ENCODE measurements around the gene NR6A1.
"Not testable (repeated sequence)": the region's sequence is repeated elsewhere in the genome, so short reads cannot be mapped to it uniquely, and the experiment has no call there.

NR6A1 gene

DNA sequence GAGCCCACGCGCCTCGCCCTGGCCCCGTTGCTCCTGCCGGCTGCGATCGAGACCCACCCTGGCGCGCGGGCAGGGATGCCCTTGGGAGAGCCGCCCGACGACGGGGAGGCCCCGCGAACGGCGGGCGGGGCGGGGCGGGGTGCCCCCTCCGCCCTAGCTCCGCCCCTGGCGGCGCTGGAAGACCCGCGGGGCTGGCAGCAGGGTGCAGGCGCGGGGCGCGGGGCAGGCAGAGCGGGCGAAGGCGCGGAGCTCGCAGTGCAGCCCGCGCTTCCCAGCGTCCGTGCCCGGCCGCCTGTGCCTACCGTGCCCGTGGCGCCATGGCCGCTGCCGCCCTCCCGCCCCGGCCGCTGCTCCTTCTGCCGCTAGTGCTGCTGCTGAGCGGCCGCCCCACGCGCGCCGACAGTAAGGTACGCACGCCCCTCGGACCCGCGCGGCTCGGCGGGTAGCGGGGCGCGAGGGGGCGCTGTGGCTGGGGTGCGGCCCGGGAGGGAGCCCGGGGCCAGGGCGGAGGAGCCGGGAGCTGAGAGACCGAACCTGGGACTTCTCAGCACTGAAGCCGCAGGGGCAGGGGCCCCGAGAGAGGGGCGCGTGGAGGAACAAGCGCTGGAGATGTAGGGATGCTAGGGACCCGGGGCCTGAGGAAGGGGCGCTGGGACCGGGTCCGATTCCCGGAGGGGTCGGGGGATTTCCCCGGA is 6.0 kb upstream of the NR6A1 start, which contains the start of gene OLFML2A:
Gene OLFML2A (plus strand): TSS at position 180 of the 695 bp plus-strand sequence. CDS start 138 bp downstream, at position 318.
- peak in 1 of 3 donors; percentile 8 for DNase-seq (ENCODE audit: low read depth in 3 of 3)

DNA sequence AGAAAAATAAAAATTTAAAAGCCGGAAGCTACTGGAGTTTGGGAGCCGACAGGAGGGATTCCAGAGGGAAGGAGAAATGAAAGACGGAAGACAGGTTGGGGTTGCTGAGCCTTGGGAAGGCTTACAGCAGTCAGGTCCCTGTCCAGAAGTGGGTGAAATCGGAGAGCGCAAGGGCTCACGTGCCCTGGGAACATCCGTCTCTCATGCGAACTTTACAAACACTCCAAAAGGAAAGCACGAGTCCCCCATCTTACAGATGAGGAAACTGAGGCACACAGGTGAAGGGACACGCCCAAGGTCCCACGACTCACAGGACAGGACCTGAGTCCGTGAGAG is 5.5 kb upstream of the NR6A1 start:
- DNase-seq (ENCODE audit: low read depth in 3 of 3), result no peak

DNA sequence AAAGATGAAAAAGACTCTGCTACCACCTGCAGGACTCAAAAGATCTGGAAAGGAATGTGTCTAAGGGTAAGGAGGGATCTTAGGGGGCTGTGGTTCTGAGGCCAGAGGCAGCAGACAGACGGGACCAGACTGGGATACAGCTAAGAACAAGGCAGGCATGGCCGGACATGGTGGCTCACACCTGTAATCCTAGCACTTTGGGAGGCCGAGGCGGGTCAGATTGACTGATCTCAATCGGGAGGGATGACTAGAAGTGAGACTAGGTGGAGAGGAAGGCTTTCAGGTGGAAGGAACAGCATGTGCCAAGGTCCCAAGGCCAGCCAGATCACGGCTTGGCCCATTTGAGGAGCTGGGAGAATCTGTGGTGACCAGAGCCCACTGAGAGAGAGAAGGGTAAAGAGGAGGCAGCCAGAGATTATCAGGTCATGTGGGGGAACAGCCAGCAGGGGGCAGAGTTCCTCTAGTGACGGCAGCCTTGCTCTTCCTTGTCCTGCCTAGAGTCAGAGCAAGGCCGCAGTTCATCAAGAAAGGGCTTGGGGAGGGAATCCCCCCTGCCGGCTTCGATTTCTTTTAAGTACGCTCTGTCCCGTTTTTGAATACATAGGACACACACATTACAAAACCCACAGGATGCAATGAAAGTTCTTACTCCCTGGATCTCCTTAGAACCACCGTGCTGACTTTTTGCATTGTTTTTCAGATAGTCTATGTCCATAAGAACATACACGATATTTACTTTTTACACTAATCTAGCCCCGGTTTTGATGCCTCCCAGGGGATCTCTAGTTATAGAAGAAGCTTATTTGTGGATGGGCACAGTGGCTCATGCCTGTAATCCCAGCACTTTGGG is 3.2 kb upstream of the NR6A1 start:
- DNase-seq (ENCODE audit: low read depth in 3 of 3), result peak; percentile 67 to 81 (median 78)

DNA sequence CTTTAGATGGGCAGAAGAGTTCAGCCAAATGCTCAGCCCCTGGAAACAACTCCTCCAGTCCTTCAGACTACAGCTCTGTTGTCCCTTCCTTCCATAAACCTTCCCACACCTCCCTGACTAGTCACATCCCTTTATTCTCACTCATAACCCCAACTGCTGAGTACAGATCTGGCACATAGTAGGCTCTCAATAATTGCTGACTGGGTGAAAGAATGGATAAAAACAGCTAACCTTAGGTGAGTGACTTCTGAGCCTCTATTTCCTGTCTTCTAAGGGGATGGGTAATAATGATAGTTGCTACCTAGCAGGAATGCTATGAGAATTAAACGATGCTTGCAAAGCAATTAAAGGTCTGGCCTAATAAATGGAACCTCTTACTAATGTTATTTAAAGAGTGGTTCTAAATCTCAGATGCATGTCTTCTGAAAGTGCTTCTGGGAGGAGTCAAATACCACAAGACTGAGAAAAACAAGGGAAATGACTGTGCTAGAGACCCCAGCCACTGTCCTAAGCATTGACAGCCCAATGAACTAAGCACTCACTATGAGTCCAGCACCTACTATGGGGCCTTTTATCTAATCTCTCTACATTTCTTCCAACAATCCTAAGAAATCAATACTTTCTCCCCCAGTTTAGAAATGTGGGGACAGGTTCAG is 2.5 kb upstream of the NR6A1 start:
- no peak for DNase-seq (ENCODE audit: low read depth in 3 of 3)

DNA sequence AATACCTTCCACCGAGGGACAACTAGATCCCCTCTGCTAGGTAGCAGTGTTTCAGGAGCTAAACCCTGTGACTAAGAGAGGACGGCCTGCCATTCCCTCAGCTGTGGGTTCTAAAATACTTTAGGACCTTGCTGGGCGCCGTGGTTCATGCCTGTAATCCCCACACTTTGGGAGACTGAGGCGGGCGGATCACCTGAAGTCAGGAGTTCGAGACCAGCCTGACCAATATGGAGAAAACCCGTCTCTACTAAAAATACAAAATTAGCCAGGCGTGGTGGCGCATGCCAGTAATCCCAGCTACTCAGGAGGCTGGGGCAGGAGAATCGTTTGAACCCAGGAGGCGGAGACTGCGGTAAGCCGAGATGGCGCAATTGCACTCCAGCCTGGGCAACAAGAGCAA is 1.8 kb upstream of the NR6A1 start:
- DNase-seq (ENCODE audit: low read depth in 3 of 3), result not testable (repeated sequence)

DNA sequence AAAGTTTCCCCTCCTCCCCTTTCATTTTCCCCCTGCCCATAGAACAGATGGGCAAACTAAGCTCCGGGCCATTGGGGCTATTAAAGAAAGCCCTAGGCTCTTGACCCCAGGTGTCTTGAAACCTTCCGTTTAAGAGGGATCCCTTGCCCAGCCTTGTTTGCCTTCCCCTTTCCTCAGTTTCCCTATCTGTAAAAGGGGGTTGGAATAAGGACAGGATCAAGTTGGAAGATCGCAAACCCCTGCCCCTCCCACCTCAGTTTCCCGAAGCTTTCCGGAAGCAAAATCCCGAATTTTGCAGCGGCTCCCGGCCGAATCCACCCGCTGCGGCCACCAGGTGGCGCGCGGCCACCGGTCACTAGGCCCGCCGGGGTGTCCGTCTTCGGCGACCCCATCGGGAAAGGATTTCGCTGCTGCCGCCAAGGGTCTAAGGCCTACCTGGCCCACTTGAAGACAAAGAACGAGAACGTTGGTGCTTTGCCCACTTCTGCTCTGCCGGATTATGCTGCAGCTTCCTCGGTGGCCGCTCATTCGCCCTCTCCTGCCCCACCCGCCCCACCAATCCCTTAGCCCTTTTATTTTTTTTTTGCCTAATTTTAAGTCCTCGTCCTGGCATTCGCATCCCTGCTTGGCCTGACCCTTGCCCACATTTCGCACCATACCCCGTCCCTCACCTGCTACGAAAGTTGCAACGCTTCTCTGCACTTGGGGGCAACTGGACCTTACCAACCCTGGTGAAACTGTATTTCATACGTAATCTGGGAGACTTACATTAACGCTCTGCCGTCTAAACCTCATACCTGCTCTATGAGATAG is 962 bp upstream of the NR6A1 start:
- no peak for DNase-seq (ENCODE audit: low read depth in 3 of 3)

DNA sequence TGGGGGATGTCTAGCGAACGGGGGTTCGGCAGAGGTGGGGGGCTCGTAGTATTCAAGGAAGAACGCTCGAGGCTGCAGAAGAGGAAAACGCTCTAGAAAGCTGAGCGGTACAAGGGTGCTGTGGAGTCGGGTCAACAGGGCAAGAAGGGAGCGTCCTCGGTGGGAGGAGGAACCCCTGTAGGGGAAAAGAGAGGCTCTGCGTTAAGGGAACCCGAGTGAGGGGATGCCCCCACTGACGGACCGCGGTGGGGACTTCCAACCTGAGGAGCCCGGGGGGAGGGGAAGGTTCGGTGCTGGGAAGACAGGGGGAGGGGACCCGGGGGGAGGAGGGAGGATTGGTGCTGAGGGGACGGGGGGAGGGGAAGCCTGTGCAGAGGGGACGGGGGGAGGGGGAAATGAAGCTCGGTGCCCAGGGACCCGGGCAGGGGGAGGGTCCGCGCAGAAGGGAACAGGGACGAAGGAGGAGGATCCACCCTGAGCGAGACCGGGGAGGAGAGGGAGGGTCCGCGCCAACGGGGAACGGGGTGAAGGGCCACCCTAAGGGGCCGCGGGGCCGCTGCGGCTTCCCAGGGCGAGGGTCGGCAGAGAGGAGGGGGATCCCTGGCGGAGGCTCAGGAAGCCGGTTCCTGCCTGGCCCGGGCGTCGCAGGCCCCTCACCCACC is 621 bp downstream of the NR6A1 start:
- DNase-seq (ENCODE audit: low read depth in 3 of 3), result no peak

DNA sequence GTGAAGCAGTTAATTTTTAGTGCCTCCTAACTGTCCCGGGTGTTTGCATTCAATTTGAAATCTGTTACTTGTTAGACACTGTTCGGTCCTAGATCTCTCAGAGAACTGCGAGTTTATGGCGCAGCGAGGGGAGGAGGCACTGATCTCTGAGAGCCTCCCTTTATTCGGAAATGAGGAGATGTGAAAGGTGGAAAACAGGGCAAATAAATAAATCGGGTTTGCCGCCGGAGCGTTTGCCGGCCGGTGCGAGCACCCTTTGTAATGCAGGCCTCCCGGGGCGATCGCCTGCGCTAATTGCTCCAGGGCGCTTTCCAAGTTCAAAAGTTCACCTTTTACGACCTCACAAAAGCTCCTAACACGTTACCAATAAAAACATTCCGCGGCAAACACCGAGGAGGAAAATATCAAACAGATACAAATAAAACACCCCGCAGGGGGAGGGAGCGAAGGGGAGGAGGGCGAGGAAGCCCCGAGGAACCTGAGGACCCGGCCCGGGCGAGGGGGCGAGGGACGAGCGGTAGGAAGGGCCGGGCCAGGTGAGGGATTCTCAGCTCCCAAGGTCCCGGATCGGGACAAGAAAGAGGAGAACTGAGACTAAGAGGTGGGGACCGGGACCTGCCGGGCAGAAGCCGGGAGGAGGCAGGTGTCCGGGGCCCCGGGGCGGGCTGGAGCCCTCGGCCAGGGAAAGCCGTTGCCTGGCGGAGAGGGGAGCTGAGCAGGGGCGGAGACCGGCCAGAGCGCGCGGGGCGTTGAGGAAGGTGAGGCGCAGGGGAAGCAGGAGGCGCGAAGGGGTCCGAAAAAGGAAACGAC is 1.4 kb downstream of the NR6A1 start:
- no peak for DNase-seq (ENCODE audit: low read depth in 3 of 3)

DNA sequence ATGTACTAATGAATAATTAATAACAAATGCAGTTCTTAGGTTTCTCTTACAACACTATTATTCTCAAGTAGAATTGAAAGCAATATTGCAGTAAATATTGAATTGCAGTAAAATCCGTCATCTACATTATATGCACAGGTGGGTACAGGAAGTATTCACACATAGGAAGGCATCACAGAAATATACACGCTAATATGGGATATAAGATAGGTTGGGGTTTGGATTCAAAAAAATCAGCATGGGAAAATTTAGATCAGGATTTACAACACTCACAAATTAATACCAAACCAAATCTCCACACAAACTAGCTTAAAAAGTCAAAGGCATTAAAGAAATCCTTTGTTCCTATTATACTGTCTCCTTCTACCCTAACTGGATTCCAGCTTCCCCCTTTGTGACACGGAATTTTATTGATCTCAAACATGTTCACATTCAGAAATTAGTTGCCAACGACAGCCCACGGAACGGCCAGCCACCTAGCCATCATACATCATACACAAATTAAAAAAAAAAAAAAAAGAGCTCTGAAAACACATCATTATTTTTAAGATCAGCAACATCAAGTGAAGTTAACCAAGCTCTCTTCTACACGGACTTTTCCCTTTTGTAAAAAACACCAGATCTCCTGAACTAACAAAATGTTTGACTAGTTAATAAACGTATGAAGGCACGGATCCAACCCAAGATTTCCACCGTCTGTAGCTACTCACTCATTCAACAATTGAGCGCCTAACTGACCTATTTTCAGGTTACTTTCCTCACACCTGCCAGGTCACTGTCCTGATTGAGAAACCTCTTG is 2.2 kb downstream of the NR6A1 start:
- DNase-seq (ENCODE audit: low read depth in 3 of 3), result no peak

DNA sequence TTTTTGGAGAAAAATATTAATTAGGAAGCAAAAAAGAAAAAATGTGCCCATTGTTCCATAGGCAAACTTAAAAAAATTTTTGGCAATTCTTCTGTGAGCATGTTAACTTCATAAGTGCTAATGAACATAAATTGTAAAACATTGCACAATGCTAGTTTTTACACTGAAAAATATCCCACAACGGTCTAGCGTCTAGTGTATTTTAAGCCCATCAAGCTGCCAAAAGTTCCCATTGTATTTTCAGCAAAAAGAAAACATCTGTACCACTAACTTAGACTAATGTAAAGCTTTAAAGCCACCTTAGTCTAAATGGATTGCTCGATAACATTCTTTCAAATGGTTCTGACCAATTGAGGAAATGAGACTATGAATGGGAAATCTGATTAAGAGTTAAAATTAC is 2.8 kb downstream of the NR6A1 start:
- DNase-seq (ENCODE audit: low read depth in 3 of 3), result no peak

DNA sequence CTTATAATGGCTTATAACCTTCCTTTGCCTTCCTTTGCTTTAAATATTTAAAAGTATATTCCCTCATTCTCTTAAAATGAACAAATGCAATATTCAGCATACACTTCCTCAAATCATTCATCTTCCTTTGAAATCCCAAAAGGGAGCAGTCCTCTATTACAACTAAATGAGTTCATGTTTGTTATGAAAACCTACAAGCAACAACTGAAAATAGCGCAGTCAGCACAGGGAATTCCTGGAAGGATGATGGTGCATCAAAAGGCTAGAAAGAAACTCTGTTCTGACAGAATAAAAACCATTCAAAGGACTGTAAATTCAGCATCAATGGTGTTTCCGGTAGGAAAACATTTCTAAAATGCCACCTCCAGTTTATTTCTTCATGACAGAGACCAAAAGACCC is 3.3 kb downstream of the NR6A1 start:
- no peak for DNase-seq (ENCODE audit: low read depth in 3 of 3)

DNA sequence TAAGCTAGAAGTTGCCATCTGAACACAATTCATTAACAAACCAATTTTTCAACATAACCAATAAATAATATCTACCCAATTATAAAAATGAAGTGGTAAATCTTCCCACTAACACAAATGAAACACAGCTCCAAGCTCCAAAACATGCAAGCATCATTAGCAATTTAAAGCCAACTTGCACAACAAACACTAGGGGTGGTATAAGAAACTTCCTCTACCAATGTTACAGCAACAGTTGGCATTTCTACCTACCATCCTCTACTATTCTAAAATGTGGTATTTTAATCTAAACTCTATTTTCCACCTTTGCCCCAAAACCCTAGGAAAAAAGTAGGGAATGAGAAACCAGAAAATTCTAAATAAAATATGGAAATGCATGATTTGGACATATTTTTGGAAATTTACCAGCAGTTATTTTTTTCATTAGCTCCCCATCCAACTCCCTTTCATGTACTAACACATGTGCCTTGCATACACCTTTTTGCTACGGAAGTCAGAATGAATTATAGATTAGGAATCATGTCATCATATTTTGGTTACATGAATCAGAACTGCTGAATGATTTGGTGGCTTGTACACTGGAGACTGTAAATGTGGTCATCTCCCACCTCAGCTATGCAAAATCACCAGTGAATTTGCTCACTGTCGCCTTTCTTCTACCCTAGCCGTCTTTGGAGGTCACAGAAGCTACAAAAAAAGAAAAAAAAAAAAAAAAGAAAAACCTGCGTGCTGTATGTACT is 4.1 kb downstream of the NR6A1 start:
- DNase-seq (ENCODE audit: low read depth in 3 of 3), result no peak

DNA sequence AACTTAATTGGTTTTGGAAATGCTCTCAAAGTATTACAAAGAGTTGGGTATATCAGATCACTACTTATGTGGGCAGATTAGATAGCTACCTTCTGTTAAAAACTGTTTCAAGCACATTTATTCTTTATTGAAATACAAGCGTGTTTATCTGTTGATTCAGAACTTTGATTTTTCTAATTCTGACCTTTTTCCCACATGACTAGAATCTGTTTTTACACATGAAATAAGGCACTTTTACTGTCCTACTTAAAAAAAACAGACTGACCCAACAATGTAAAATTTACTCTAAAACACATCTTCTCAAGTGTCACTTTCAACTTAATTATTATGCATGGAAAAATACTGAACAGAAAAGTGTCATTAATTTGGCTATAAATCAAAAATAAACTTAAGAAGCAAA is 4.8 kb downstream of the NR6A1 start:
- DNase-seq (ENCODE audit: low read depth in 3 of 3), result no peak

DNA sequence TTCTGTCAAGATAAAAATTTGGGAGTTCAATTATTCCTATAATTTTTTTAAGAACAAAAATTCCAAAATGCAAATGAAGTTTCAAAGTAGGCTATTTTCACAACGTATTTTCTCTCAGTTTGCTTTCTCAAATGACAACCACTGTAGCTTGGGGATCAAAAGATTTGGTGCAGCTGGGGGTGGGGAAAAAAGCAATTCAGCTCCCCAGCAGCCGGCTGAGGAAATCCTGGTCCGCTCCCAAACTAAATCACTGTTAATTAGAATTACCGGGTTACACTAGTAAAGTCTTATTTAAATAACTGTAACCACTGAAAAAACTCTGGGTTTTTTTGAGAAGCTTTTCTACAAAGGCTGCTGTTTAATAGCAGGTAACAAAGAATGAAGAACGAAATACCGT is 5.7 kb downstream of the NR6A1 start:
- DNase-seq (ENCODE audit: low read depth in 3 of 3), result no peak

DNA sequence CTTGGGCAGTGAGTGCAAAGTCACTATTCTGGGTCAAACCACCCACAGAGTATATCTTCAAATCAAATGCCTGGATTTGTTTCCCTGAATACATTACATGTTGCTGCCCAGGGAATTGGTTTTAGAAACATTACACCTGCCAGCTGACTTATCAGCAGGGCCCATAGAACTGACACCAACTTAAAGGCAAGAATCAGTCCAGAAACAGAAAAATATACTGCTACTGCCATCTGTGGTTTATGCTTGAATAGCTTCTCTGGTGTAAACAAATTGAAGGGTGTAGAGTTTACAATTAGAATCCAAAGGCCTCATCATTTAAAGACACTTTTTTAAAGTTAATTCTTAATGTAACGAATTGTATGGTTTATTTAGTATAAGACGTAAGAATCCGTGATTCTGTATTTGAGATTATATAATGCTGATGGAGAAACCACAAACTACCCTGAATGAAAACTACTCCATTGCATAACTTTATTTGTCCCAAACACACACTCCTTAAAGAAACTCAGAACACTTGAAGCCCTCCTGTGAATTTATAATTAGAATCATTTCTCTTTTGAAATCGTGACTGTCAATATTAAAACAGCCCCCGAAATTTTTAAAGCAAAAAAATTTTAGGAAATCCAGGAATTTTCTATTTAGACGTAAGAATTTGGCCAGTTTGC is 6.2 kb downstream of the NR6A1 start:
- no peak for DNase-seq (ENCODE audit: low read depth in 3 of 3)

DNA sequence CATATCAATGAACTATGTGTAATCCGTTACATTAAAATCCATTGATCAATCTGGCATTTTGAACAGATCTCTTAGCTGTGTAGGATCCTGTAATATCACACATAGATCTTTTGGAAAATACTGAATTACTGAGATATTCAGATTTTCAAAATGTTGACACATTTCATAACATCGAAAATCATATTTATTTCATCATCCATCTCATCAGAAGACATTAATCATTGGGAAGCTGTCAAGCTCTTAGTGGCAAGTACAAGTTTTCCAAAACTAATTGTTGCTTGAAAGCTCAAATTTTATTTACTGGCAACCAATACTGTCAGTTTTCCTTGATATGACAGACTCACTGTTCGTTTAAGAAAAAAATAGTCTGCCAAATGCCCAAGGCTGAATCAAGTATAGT is 8.5 kb downstream of the NR6A1 start:
- no peak for DNase-seq (ENCODE audit: low read depth in 3 of 3)

DNA sequence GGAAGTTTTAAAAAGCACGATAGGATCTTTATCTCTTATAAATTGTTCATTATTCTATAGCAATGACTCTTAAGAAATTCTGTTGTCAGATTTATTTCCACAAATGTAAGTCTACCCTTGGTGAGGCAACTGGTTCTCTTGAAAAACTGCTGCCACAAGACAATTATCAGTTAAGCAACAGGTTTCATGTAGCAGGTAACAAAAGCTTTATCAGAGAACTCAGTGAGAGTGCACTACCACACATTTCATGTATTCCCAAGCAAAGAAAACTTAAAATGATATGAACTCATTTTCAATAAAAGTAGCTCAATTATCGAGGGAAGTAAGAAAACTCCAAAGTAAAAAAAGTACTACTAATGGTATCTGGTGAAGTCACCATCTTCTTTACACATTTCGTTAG is 9.4 kb downstream of the NR6A1 start:
- no peak for DNase-seq (ENCODE audit: low read depth in 3 of 3)

DNA sequence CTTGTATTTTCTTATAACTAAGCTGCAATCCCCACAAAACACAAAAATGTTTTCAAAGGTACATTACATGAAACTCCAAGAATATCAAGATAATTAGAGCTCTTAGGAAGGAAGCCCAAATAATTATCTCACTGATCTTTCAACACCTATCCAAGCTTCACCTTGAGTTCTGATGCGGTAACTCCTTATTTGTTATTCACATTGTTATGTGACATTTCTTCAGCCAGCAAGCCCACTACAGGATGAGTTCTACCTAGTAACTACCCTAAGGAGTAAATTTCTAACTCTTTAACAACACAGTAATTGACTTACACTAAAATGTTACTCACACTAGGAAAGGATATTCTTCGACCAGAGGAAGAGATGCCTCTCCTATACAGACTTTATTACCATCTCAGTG is 9.9 kb downstream of the NR6A1 start:
- DNase-seq (ENCODE audit: low read depth in 3 of 3), result no peak
